SW480 (cell line): ENCODE results near the gene GALNTL6.
"Not testable (repeated sequence)": the region's sequence is repeated elsewhere in the genome, so short reads cannot be mapped to it uniquely, and the experiment has no call there.

Source experiments
- DNase-seq: peaks from one replicate; pipeline ENCODE4 v3.0.0-alpha.2; 2016; ENCODE audit warnings: low spot score

GALNTL6 gene

GRCh38 chr4:172760512-172760911 is 947.3 kb downstream of the GALNTL6 start:
- no peak for DNase-seq

GRCh38 chr4:172762895-172763294 is 949.7 kb downstream of the GALNTL6 start:
- DNase-seq = no peak

- no peak for DNase-seq
Measured at GRCh38 chr4:172770787-172771186, 957.6 kb downstream of the GALNTL6 start.

GRCh38 chr4:172772781-172773180 is 959.6 kb downstream of the GALNTL6 start:
- no peak for DNase-seq

- DNase-seq = no peak
Measured at GRCh38 chr4:172776203-172776861, 963.1 kb downstream of the GALNTL6 start.

- DNase-seq = no peak
Measured at GRCh38 chr4:172777729-172778431, 964.7 kb downstream of the GALNTL6 start.

- no peak for DNase-seq
Measured at GRCh38 chr4:172778583-172778982, 965.4 kb downstream of the GALNTL6 start.

GRCh38 chr4:172780566-172781081 is 967.4 kb downstream of the GALNTL6 start:
- no peak for DNase-seq

- no peak for DNase-seq
Measured at GRCh38 chr4:172785613-172786012, 972.4 kb downstream of the GALNTL6 start.

- DNase-seq = no peak
Measured at GRCh38 chr4:172786039-172786792, 973.0 kb downstream of the GALNTL6 start.

- no peak for DNase-seq
Measured at GRCh38 chr4:172787111-172787510, 973.9 kb downstream of the GALNTL6 start.

- DNase-seq = no peak
Measured at GRCh38 chr4:172791841-172792240, 978.6 kb downstream of the GALNTL6 start.

GRCh38 chr4:172793565-172794306 is 980.5 kb downstream of the GALNTL6 start:
- DNase-seq = no peak

GRCh38 chr4:172794307-172794703 is 981.1 kb downstream of the GALNTL6 start:
- no peak for DNase-seq

- not testable (repeated sequence) for DNase-seq
Measured at GRCh38 chr4:172797281-172797680, 984.1 kb downstream of the GALNTL6 start.

- DNase-seq = no peak
Measured at GRCh38 chr4:172802032-172802431, 988.8 kb downstream of the GALNTL6 start.

- no peak for DNase-seq
Measured at GRCh38 chr4:172806841-172807240, 993.6 kb downstream of the GALNTL6 start.

- no peak for DNase-seq
Measured at GRCh38 chr4:172808196-172808595, 995.0 kb downstream of the GALNTL6 start.

GRCh38 chr4:172809319-172809718 is 996.1 kb downstream of the GALNTL6 start:
- DNase-seq = no peak

GRCh38 chr4:172813359-172813923 is 1000.2 kb downstream of the GALNTL6 start:
- no peak for DNase-seq

GRCh38 chr4:172815499-172816164 is 1002.4 kb downstream of the GALNTL6 start:
- no peak for DNase-seq
